Uterus (tissue), 2 donors: ENCODE data around the gene IL32.
"Not testable (repeated sequence)": the region's sequence is repeated elsewhere in the genome, so short reads cannot be mapped to it uniquely, and the experiment has no call there.

Experiments
- CTCF ChIP-seq, 4 experiments: fragments of 200-600 bp in 2 of 4; fragments of 450-650 bp in 2 of 4; sonication (generic) in 2 of 4; IDR thresholded peaks; one replicate each; pipeline ENCODE4 v1.5.1; 2016 to 2019; ENCODE audit warnings: antibody characterized with exemption in 4 of 4, mild to moderate bottlenecking in 2 of 4, moderate library complexity in 1 of 4
- POLR2A ChIP-seq, 2 donors: fragments of 450-650 bp; IDR thresholded peaks; one replicate each; pipeline ENCODE4 v1.6.1; 2016; ENCODE audit warnings: antibody characterized with exemption in 2 of 2, mild to moderate bottlenecking in 1 of 2, moderate library complexity in 1 of 2

- not testable (repeated sequence) for TF ChIP-seq CTCF, POLR2A (IDR thresholded peaks at IDR 0.05)
These were observed 6.7 kb downstream of the IL32 start for GRCh38 chr16:3072148-3072547.
